Stimulated activated CD8-positive, alpha-beta memory T cell treated with anti-CD3 and anti-CD28 coated beads, Interleukin-2, amount 100 ng/mL, for 1 hour (primary cell): Measurements from ENCODE around the gene C4orf33.
"Not testable (repeated sequence)": the region's sequence is repeated elsewhere in the genome, so short reads cannot be mapped to it uniquely, and the experiment has no call there.

Experiments used
- DNase-seq, 2 donors: peaks; one replicate each; pipeline ENCODE4 v3.0.0-alpha.2; 2020; ENCODE audit warnings: low read depth in 2 of 2

C4orf33 gene

GRCh38 chr4:129095811-129096454, at the start of gene C4orf33:
Gene C4orf33 (plus strand): TSS chr4:129096152. CDS start chr4:129102611, 6,459 bp downstream.
- peak; percentile 41 to 61 for DNase-seq

- DNase-seq: no peak
These were observed 36.9 kb upstream of the C4orf33 start for GRCh38 chr4:129059028-129059427.

GRCh38 chr4:129062580-129062979, 33.4 kb upstream of the C4orf33 start:
- DNase-seq: no peak

- DNase-seq: no peak
These were observed 32.3 kb upstream of the C4orf33 start for GRCh38 chr4:129063640-129064039.

- no peak for DNase-seq
These were observed 31.2 kb upstream of the C4orf33 start for GRCh38 chr4:129064717-129065116.

GRCh38 chr4:129069537-129069936, 26.4 kb upstream of the C4orf33 start:
- not testable (repeated sequence) for DNase-seq

- no peak for DNase-seq
These were observed 18.6 kb upstream of the C4orf33 start for GRCh38 chr4:129077326-129077725.

GRCh38 chr4:129080129-129080528, 15.8 kb upstream of the C4orf33 start:
- DNase-seq: no peak

GRCh38 chr4:129082302-129082701, 13.7 kb upstream of the C4orf33 start:
- no peak for DNase-seq

GRCh38 chr4:129085472-129085871, 10.5 kb upstream of the C4orf33 start:
- no peak for DNase-seq

GRCh38 chr4:129087516-129087915, 8.4 kb upstream of the C4orf33 start:
- DNase-seq: no peak

- no peak for DNase-seq
These were observed 3.2 kb upstream of the C4orf33 start for GRCh38 chr4:129092631-129093190.

GRCh38 chr4:129093191-129093920, 2.6 kb upstream of the C4orf33 start, which contains the start of gene SCLT1:
Gene SCLT1 (minus strand): TSS chr4:129093539. CDS start chr4:129093103, 436 bp downstream.
- DNase-seq: peak; percentile 90 to 93

GRCh38 chr4:129094347-129094746, 1.6 kb upstream of the C4orf33 start:
- no peak for DNase-seq

- no peak for DNase-seq
These were observed 2.6 kb downstream of the C4orf33 start for GRCh38 chr4:129098531-129099001.

- DNase-seq: no peak
These were observed 14.2 kb downstream of the C4orf33 start for GRCh38 chr4:129109965-129110824.

GRCh38 chr4:129110931-129111330, 15.0 kb downstream of the C4orf33 start:
- DNase-seq: no peak

GRCh38 chr4:129111919-129112318, 16.0 kb downstream of the C4orf33 start:
- DNase-seq: no peak

- DNase-seq: no peak
These were observed 17.5 kb downstream of the C4orf33 start for GRCh38 chr4:129113434-129113833.

GRCh38 chr4:129113919-129114318, 18.0 kb downstream of the C4orf33 start:
- DNase-seq: no peak

- no peak for DNase-seq
These were observed 21.8 kb downstream of the C4orf33 start for GRCh38 chr4:129117705-129118104.

- not testable (repeated sequence) for DNase-seq
These were observed 30.7 kb downstream of the C4orf33 start for GRCh38 chr4:129126614-129127013.
